A549 (cell line): ENCODE results near the gene SPPL3. TPM values are rescaled to one million over a fixed set of nuclear protein-coding genes. Genes with fewer than 3 reads are reported as not detected.

ENCODE experiments used
- ATAC-seq, 2 experiments: fragments of 200-7000 bp in 1 of 2; fragments of >200 bp in 1 of 2; cut with Nextera tagmentation in 1 of 2; cut with Tn5 transposase in 1 of 2; 3 replicates each; pipeline versions ENCODE4 v1.8.0 to v1.9.1; 2018 to 2020; ENCODE audit warnings: mild to moderate bottlenecking in 1 of 2, moderate library complexity in 1 of 2
- CTCF ChIA-PET: fragments of 300-600 bp; sonication (Branson Sonifier 250); formaldehyde crosslinking; extraction: SDS; loops from one replicate; lab custom pipeline; 2021; ENCODE audit warnings: antibody characterized with exemption, inconsistent platforms; lab: Yijun Ruan, JAX
- POLR2A ChIA-PET: fragments of 350-600 bp; formaldehyde crosslinking; extraction: SDS; loops from one replicate; lab custom pipeline; 2021; ENCODE audit warnings: antibody characterized with exemption, inconsistent platforms; lab: Yijun Ruan, JAX
- DNase-seq, 2 experiments: peaks; one replicate each; pipeline versions ENCODE4 v3.0.0 to v3.0.0-alpha.2; 2011 to 2016; ENCODE audit warnings: low read depth in 1 of 2, low spot score in 1 of 2
- FAIRE-seq: peaks from 2 replicates; lab custom pipeline; 2011; peaks lifted over from hg19 to GRCh38; lab: Jason Lieb, UNC
- H3K27ac ChIP-seq, 2 experiments: fragments of >200 bp; sonication (Bioruptor Twin); formaldehyde crosslinking; 3 replicates each; pipeline ENCODE4 v1.5.1; 2016 to 2017
- H3K4me1 ChIP-seq: fragments of >200 bp; sonication (Bioruptor Twin); formaldehyde crosslinking; 3 replicates; pipeline ENCODE4 v1.6.1; 2016
- H3K4me2 ChIP-seq: fragments of >200 bp; sonication (Bioruptor Twin); formaldehyde crosslinking; 3 replicates; pipeline ENCODE4 v1.6.1; 2016
- H3K4me3 ChIP-seq: fragments of >200 bp; sonication (Bioruptor Twin); formaldehyde crosslinking; 3 replicates; pipeline ENCODE4 v1.5.1; 2016
- H3K9me3 ChIP-seq: fragments of >200 bp; sonication (Bioruptor Twin); formaldehyde crosslinking; 3 replicates; pipeline ENCODE4 v1.6.1; 2016
- CBX2 ChIP-seq: fragments of 200-600 bp; sonication (generic); IDR thresholded peaks from 2 replicates; pipeline ENCODE4 v1.6.1; 2016; ENCODE audit warnings: low read depth, mild to moderate bottlenecking, borderline replicate concordance
- CEBPB ChIP-seq, 2 experiments: fragments of >200 bp in 1 of 2; sonication (Bioruptor Twin) in 1 of 2; formaldehyde crosslinking in 1 of 2; IDR thresholded peaks; 2 replicates each; pipeline ENCODE4 v1.6.1; 2012 to 2016
- CHD2 ChIP-seq: fragments of 150-350 bp; IDR thresholded peaks from 2 replicates; pipeline ENCODE4 v1.6.1; 2014; ENCODE audit warnings: low read length; ENCODE audit not compliant: partially characterized antibody
- EHF ChIP-seq: fragments of 250-450 bp; sonication (Bioruptor Pico); IDR thresholded peaks from 2 replicates; pipeline ENCODE4 v1.5.0; 2020; ENCODE audit warnings: mild to moderate bottlenecking
- FOSB ChIP-seq: fragments of 250-450 bp; sonication (Bioruptor Pico); IDR thresholded peaks from 2 replicates; pipeline ENCODE4 v1.5.0; 2020; ENCODE audit warnings: mild to moderate bottlenecking, moderate library complexity
- HOXA7 ChIP-seq: fragments of 250-450 bp; sonication (Bioruptor Pico); IDR thresholded peaks from 2 replicates; pipeline ENCODE4 v1.5.0; 2020; ENCODE audit warnings: mild to moderate bottlenecking, moderate library complexity
- JUN ChIP-seq, 2 experiments: fragments of >200 bp; sonication (Bioruptor Twin); formaldehyde crosslinking; IDR thresholded peaks; 2 replicates in 1 of 2; 3 replicates in 1 of 2; pipeline ENCODE4 v1.6.1; 2016 to 2017
- MAZ ChIP-seq: fragments of 150-350 bp; IDR thresholded peaks from 2 replicates; pipeline ENCODE4 v1.6.1; 2014; ENCODE audit warnings: antibody characterized with exemption, low read depth, low read length, borderline replicate concordance
- RAD21 ChIP-seq, 2 experiments: fragments of >200 bp in 1 of 2; sonication (Bioruptor Twin) in 1 of 2; formaldehyde crosslinking in 1 of 2; IDR thresholded peaks in 1 of 2; conservative IDR thresholded peaks in 1 of 2; 2 replicates in 1 of 2; 3 replicates in 1 of 2; pipeline ENCODE4 v1.6.1; 2012 to 2018; ENCODE audit warnings: inconsistent platforms in 1 of 2
- RARB ChIP-seq: fragments of 250-450 bp; sonication (Bioruptor Pico); IDR thresholded peaks from 2 replicates; pipeline ENCODE4 v1.8.0; 2021; ENCODE audit warnings: mild to moderate bottlenecking, moderate library complexity
- SMC3 ChIP-seq: fragments of >200 bp; sonication (Bioruptor Twin); formaldehyde crosslinking; IDR thresholded peaks from 3 replicates; pipeline ENCODE4 v1.6.1; 2018; ENCODE audit warnings: inconsistent platforms
- TFCP2L1 ChIP-seq: fragments of 250-450 bp; sonication (Bioruptor Pico); IDR thresholded peaks from 2 replicates; pipeline ENCODE4 v1.5.0; 2021; ENCODE audit warnings: mild to moderate bottlenecking
- TP53 ChIP-seq: fragments of 250-450 bp; sonication (Bioruptor Pico); IDR thresholded peaks from 2 replicates; pipeline ENCODE4 v1.5.0; 2021; ENCODE audit warnings: mild to moderate bottlenecking, moderate library complexity
- ZC3H11A ChIP-seq: fragments of 450-650 bp; IDR thresholded peaks from 2 replicates; pipeline ENCODE4 v1.6.1; 2014; ENCODE audit warnings: antibody characterized with exemption, mild to moderate bottlenecking
- ZSCAN20 ChIP-seq: fragments of 250-450 bp; sonication (Bioruptor Pico); IDR thresholded peaks from 2 replicates; pipeline ENCODE4 v1.8.0; 2022; ENCODE audit warnings: mild to moderate bottlenecking, moderate library complexity
- WGBS: methylation state at CpG from one replicate; pipeline ENCODE4 v1.1.6; 2017; ENCODE audit errors: missing lambda C conversion rate; 5-methylcytosine and 5-hydroxymethylcytosine counted together
- polyA plus RNA-seq, 4 experiments: library from polyadenylated mRNA; depleted of rRNA in 3 of 4; stranded (reverse); fragments of >200 nt; fragmentation: RNase III in 1 of 4; extraction: RNeasy Plus Mini Kit Qiagen cat#74134 plus additional on column Dnase treatment in 1 of 4; gene quantifications; 2 replicates in 3 of 4; 3 replicates in 1 of 4; pipeline ENCODE4 v1.2.3, GENCODE V29; 2011 to 2017
- TF ChIP-seq, protein P1 (sequence below): IDR thresholded peaks from 2 replicates; pipeline ENCODE4 v1.6.1; 2012; ENCODE audit warnings: low read depth, borderline replicate concordance
- TF ChIP-seq, protein P2 (sequence below): fragments of 250-450 bp; sonication (Bioruptor Pico); IDR thresholded peaks from 2 replicates; pipeline ENCODE4 v1.5.0; 2020; ENCODE audit warnings: low read depth, mild to moderate bottlenecking, moderate library complexity
- TF ChIP-seq, protein P3 (sequence below): fragments of >200 bp; sonication (Bioruptor Twin); formaldehyde crosslinking; IDR thresholded peaks from 2 replicates; pipeline ENCODE4 v1.6.1; 2016

The SPPL3 gene
- polyA plus RNA-seq, 2 of the 4 experiments (the other 2 are of a cell fraction) = 25.0 to 26.6 TPM

DNA sequence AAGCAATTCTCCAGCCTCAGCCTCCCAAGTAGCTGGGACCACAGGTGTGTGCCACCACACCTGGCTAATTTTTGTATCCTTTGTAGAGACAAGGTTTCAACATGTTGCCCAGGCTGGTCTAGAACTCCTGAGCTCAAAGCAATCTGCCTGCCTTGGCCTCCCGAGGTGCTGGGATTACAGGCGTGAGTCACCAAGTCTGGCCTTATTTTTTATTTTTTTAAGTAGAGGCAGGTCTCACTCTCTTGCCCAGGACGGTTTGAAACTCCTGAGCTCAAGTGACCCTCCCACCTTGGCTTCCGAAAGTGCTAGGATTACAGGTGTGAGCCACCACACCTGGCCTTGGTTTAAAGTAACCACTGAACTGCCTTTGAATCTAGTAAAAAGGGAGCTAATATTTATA is 56.8 kb downstream of the SPPL3 start (continued):
- TF ChIP-seq ZC3H11A = no peak

DNA sequence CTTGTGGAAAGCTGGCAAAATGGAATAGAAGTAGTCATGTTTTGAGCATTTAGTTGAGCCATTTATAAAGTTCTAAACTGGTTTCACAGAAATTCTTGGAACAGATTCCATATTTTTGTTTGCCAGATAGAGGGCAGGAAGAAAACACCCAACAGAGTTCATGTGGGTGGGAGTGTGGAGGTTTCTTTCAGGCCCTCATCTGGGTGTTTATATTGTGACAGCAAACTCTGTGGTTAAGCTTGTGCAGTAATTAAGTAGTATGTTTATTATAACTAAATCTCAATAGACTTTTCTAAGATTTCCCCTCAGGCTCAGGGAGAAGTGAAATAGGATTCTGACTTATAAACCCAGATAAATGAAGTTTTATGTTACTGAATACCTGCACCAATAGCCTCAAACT is 57.4 kb downstream of the SPPL3 start:
- TF ChIP-seq EHF (CRISPR knock-in tag) = no peak
- no peak for TF ChIP-seq HOXA7 (CRISPR knock-in tag)
- TF ChIP-seq, protein P1, sequence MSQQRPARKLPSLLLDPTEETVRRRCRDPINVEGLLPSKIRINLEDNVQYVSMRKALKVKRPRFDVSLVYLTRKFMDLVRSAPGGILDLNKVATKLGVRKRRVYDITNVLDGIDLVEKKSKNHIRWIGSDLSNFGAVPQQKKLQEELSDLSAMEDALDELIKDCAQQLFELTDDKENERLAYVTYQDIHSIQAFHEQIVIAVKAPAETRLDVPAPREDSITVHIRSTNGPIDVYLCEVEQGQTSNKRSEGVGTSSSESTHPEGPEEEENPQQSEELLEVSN = no peak
- TF ChIP-seq SMC3 = no peak
- TF ChIP-seq CHD2 = no peak
- TF ChIP-seq TFCP2L1 (CRISPR knock-in tag) = no peak
- TF ChIP-seq ZSCAN20 (CRISPR knock-in tag) = no peak
- TF ChIP-seq, protein P2, sequence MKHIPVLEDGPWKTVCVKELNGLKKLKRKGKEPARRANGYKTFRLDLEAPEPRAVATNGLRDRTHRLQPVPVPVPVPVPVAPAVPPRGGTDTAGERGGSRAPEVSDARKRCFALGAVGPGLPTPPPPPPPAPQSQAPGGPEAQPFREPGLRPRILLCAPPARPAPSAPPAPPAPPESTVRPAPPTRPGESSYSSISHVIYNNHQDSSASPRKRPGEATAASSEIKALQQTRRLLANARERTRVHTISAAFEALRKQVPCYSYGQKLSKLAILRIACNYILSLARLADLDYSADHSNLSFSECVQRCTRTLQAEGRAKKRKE (CRISPR knock-in tag) = no peak
- H3K27ac ChIP-seq = no peak overlapping the region
- no peaks in the 10 kb centered on the region for H3K9me3 ChIP-seq
- ChIA-PET POLR2A (no interaction called here), CTCF (interaction anchor here (1.1 to 2.0 kb wide), 3 partner anchors 101 to 198 kb away, joined by 3 to 4 read pairs (median 4); no protein-coding TSS in a partner anchor)
- ATAC-seq (no peak), DNase-seq (no peak), FAIRE-seq (no peak)
- H3K4me3 ChIP-seq = no peak overlapping the region
- no peak overlapping the region for H3K4me2 ChIP-seq
- H3K4me1 ChIP-seq = peaks cover 10% of the 10 kb centered on the region

DNA sequence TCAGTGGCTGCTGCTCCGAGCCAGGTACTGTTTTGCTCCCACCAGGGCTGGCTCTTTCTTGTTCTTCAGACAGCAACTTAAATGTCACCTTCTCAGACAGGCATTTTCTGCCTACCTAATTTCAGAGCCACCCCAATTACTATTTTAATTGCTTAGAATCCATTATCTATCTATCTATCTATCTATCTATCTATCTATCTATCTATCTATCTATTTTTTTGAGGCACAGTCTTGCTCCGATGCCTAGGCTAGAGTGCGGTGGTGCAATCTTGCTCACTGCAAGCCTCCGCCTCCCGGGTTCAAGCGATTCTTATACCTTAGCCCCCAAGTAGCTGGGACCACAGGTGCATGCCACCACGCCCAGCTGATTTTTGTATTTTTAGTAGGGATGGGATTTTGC is 58.5 kb downstream of the SPPL3 start:
- ATAC-seq (no peak), FAIRE-seq (no peak), DNase-seq (no peak)
- Histone ChIP-seq H3K4me3 (no peak overlapping the region), H3K4me2 (no peak overlapping the region), H3K9me3 (no peaks in the 10 kb centered on the region), H3K27ac (no peak overlapping the region), H3K4me1 (peaks cover 10% of the 10 kb centered on the region)
- WGBS = 90% methylated on average over 7 of the region's 7 CpGs
- ChIA-PET CTCF (interaction anchor here (1.1 to 1.2 kb wide), 2 partner anchors 9 to 102 kb away, joined by 3 read pairs; no protein-coding TSS in a partner anchor), POLR2A (no interaction called here)
- TF ChIP-seq MAZ = no peak
- TF ChIP-seq, protein P3, sequence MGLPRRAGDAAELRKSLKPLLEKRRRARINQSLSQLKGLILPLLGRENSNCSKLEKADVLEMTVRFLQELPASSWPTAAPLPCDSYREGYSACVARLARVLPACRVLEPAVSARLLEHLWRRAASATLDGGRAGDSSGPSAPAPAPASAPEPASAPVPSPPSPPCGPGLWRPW = no peak
- TF ChIP-seq, protein P1 = no peak
- TF ChIP-seq FOSB (CRISPR knock-in tag) = no peak
- TF ChIP-seq RAD21 (conservative IDR thresholded peaks at IDR 0.05 in 1 of 2, IDR thresholded peaks at IDR 0.05 in 1 of 2) = no peak
- TF ChIP-seq JUN (IDR thresholded peaks at IDR 0.05) = no peak
- TF ChIP-seq HOXA7 (CRISPR knock-in tag) = no peak
- TF ChIP-seq CEBPB (IDR thresholded peaks at IDR 0.05) = no peak
- no peak for TF ChIP-seq CBX2

DNA sequence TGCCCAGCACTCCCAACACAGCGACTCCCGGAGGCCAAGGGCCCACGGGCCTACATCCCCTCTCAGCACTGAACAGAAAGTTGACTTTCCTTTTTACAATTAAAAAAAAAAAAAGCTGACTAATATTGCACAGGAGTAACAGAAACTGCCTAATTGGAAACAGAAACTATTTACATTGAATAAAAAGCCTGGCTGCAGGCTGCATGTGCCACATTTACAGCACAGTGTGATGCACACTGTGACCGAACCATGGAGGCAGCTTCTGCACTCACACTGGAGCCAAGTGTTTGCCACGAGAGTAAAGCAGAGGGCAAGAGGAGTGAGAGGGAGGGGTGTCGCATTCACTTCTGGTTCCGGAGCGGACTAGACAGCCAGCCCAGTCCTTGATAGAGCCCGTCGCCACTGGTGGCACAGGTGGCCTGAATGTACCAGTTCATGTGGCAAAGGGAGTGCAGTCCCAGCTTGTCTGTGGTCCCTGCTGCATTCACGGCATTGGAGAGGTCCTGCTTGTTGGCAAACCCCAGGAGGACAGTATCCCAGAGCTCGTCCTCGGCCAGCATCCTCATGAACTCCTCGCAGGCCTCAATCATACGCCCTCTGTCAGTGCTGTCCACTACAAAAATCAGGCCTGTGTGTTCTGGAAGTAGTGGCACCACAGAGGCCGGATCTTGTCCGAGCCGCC is 59.2 kb downstream of the SPPL3 start:
- Histone ChIP-seq H3K9me3 (no peaks in the 10 kb centered on the region), H3K4me3 (no peak overlapping the region), H3K27ac (no peak overlapping the region), H3K4me2 (no peak overlapping the region), H3K4me1 (peaks cover 6% of the 10 kb centered on the region)
- TF ChIP-seq TP53 (CRISPR knock-in tag) (no peak), RARB (no peak)
- FAIRE-seq (no peak), DNase-seq (no peak), ATAC-seq (no peak)
- WGBS = 93% methylated on average over 18 of the region's 18 CpGs
- ChIA-PET CTCF (interaction anchor here (1.2 kb wide), 1 partner anchor 9 kb away, joined by 3 read pairs; no protein-coding TSS in a partner anchor), POLR2A (no interaction called here)
